ENCODE measurements around the gene KRT36. TPM values are rescaled to one million over a fixed set of nuclear protein-coding genes. Genes with fewer than 3 reads are reported as not detected.

KRT36 gene
- total and polyA plus RNA-seq, 2 of the 8 experiments (the other 6 are each of a cell fraction or from before 2014, with no cell fraction given) = not detected

DNA sequence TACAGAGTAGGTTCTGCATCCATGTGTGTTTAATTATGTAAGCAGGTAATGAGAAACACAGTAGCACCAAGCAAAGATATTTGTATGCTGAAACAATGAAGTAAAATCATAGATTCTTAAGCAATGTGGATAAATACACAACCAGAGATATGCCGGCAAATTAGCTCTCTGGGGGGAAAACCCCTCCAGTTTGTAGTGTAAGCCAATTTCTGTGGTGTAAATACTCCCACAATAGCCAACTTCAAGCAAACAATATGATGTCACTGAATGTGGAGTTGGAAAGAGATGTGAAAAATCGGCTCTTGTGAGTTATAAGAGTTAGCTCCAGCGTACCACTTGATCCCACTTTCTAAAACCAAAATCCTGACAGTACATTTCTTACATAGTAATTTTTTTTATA is 45.1 kb downstream of the KRT36 start:
- POLR2A ChIA-PET (ENCODE audit: partially characterized antibody) = no interaction called here
- no peak overlapping the region for H3K4ac ChIP-seq (replicated peaks; ENCODE audit: insufficient read length, low read depth, low read length)
- H3K79me2 ChIP-seq (ENCODE audit: control insufficient read depth in 1 of 2, insufficient read depth in 2 of 2, low read length in 2 of 2) = no peaks in the 10 kb centered on the region
- no peak overlapping the region for H2AFZ ChIP-seq (ENCODE audit: low read length)
- no peaks in the 10 kb centered on the region for H4K20me1 ChIP-seq (replicated peaks in 1 of 2; ENCODE audit: control insufficient read depth in 1 of 2, insufficient read depth in 2 of 2, low read length in 2 of 2)
- no peak overlapping the region for H2BK120ac ChIP-seq (replicated peaks; ENCODE audit: low read depth, low read length)
- no peak overlapping the region for H3K4me3 ChIP-seq (ENCODE audit: extremely low read depth in 1 of 4, insufficient read depth in 2 of 4, low read depth in 3 of 4, low read length in 4 of 4)
- no peak overlapping the region for H4K8ac ChIP-seq (ENCODE audit: extremely low read depth, insufficient read depth, low read length)
- H3K27me3 ChIP-seq (replicated peaks in 1 of 4; ENCODE audit: control insufficient read depth in 3 of 4, extremely low read depth in 1 of 4, insufficient read depth in 3 of 4, low read length in 3 of 4) = no peaks in the 10 kb centered on the region; a peak in 1 of 7 replicates
- H3K14ac ChIP-seq (ENCODE audit: insufficient read length) = no peak overlapping the region
- H4K5ac ChIP-seq (ENCODE audit: insufficient read length, low read depth, low read length) = no peak overlapping the region
- H3K18ac ChIP-seq (ENCODE audit: extremely low read depth, low read length) = no peak overlapping the region
- H2BK15ac ChIP-seq (ENCODE audit: low read length) = no peak overlapping the region
- no peak overlapping the region for H2BK5ac ChIP-seq (ENCODE audit: low read depth, low read length)
- 59% methylated on average over 3 of the region's 3 CpGs; no CpG with 5 or more reads in 1 of the 2 experiments for WGBS, 2 experiments (ENCODE audit: extremely low coverage in 1 of 2, insufficient coverage in 1 of 2, insufficient read length in 1 of 2, insufficient replicate concordance in 2 of 2, low coverage in 1 of 2, low lambda C conversion rate in 2 of 2, missing lambda C conversion rate in 1 of 2)
- CTCF ChIA-PET (ENCODE audit: partially characterized antibody) = interaction anchor here (0.8 to 2.9 kb wide), 4 partner anchors 11 to 104 kb away, joined by 4 to 14 read pairs (median 6); no protein-coding TSS in a partner anchor
- no peak overlapping the region for H3K27ac ChIP-seq (ENCODE audit: low read depth, low read length)
- no peak overlapping the region for H3K56ac ChIP-seq (replicated peaks; ENCODE audit: insufficient read length, low read depth, low read length)
- no peaks in the 10 kb centered on the region for H3K79me1 ChIP-seq (ENCODE audit: low read depth, low read length)
- H3K23ac ChIP-seq (ENCODE audit: insufficient read length) = no peak overlapping the region
- H3K23me2 ChIP-seq (ENCODE audit: low read depth, low read length) = no peaks in the 10 kb centered on the region
- H3K4me1 ChIP-seq (replicated peaks in 1 of 4; ENCODE audit: control insufficient read depth in 3 of 4, insufficient read depth in 4 of 4, low read length in 3 of 4) = no peaks in the 10 kb centered on the region; a peak in 1 of 7 replicates
- H2BK20ac ChIP-seq (ENCODE audit: low read length) = no peak overlapping the region
- no peak for DNase-seq (ENCODE audit: low read depth in 1 of 2, low spot score in 2 of 2)
- no peak overlapping the region for H3K4me2 ChIP-seq (ENCODE audit: insufficient read depth in 1 of 2, low read depth in 2 of 2, low read length in 2 of 2)
- H3K36me3 ChIP-seq (ENCODE audit: control insufficient read depth in 2 of 4, insufficient read depth in 4 of 4, low read length in 3 of 4) = no peaks in the 10 kb centered on the region
- no peak for FAIRE-seq
- no peak overlapping the region for H4K91ac ChIP-seq (replicated peaks; ENCODE audit: insufficient read length, low read length)
- no peak overlapping the region for H2AK5ac ChIP-seq (ENCODE audit: low read depth, low read length)
- no peak overlapping the region for H2BK12ac ChIP-seq (ENCODE audit: low read depth, low read length)
- H3K9ac ChIP-seq (replicated peaks in 1 of 4; ENCODE audit: extremely low read depth in 1 of 4, low read depth in 3 of 4, low read length in 3 of 4) = no peak overlapping the region
- H3K9me3 ChIP-seq (ENCODE audit: insufficient read depth in 2 of 2, low read depth in 1 of 2, low read length in 1 of 2) = no peaks in the 10 kb centered on the region; a peak in 1 of 4 replicates
- TF ChIP-seq SP2 (IDR thresholded peaks at IDR 0.05; ENCODE audit: low read length) (no peak), CEBPB (IDR thresholded peaks at IDR 0.05; ENCODE audit: low read depth, low read length) (no peak), ASH2L (IDR thresholded peaks at IDR 0.05; ENCODE audit: low read length) (no peak), CBX8 (IDR thresholded peaks at IDR 0.05; ENCODE audit: borderline replicate concordance, low read depth, low read length) (no peak), TAF1 (IDR thresholded peaks at IDR 0.05; ENCODE audit: low read depth, low read length) (no peak), SIX5 (IDR thresholded peaks at IDR 0.05; ENCODE audit: low read depth, low read length) (no peak), RNF2 (IDR thresholded peaks at IDR 0.05; ENCODE audit: borderline replicate concordance, low read depth, low read length, missing control alignments, poor library complexity, severe bottlenecking) (no peak), MAFK (IDR thresholded peaks at IDR 0.05; ENCODE audit: low read depth, low read length) (no peak), JUN (IDR thresholded peaks at IDR 0.05; ENCODE audit: low read depth, low read length) (no peak)
- TF ChIP-seq, protein P1, sequence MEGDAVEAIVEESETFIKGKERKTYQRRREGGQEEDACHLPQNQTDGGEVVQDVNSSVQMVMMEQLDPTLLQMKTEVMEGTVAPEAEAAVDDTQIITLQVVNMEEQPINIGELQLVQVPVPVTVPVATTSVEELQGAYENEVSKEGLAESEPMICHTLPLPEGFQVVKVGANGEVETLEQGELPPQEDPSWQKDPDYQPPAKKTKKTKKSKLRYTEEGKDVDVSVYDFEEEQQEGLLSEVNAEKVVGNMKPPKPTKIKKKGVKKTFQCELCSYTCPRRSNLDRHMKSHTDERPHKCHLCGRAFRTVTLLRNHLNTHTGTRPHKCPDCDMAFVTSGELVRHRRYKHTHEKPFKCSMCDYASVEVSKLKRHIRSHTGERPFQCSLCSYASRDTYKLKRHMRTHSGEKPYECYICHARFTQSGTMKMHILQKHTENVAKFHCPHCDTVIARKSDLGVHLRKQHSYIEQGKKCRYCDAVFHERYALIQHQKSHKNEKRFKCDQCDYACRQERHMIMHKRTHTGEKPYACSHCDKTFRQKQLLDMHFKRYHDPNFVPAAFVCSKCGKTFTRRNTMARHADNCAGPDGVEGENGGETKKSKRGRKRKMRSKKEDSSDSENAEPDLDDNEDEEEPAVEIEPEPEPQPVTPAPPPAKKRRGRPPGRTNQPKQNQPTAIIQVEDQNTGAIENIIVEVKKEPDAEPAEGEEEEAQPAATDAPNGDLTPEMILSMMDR (IDR thresholded peaks at IDR 0.05; ENCODE audit: control extremely low read depth in 1 of 3, insufficient read depth in 1 of 3, low read depth in 1 of 3, low read length in 3 of 3) = no peak
- TF ChIP-seq, protein P2, sequence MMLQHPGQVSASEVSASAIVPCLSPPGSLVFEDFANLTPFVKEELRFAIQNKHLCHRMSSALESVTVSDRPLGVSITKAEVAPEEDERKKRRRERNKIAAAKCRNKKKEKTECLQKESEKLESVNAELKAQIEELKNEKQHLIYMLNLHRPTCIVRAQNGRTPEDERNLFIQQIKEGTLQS (IDR thresholded peaks at IDR 0.05; ENCODE audit: insufficient read depth, low read depth, low read length) = no peak
